NCI-H128 (cell line): ENCODE measurements around the gene CLK2.

Experiments
- DNase-seq: peaks from one replicate; lab custom pipeline; 2025; ENCODE audit not compliant: unreplicated experiment; lab: John Stamatoyannopoulos, UW

The CLK2 gene

GRCh38 chr1:155273343-155274245 lies at the start of gene CLK2:
Gene CLK2 (minus strand): TSS chr1:155273504. CDS start chr1:155270977, 2,527 bp downstream.
- peak; percentile 95 for DNase-seq

- DNase-seq, result no peak
These were observed 49.3 kb upstream of the CLK2 start for GRCh38 chr1:155322571-155322952.

GRCh38 chr1:155321639-155322503 lies 48.6 kb upstream of the CLK2 start:
- DNase-seq, result no peak

DNA sequence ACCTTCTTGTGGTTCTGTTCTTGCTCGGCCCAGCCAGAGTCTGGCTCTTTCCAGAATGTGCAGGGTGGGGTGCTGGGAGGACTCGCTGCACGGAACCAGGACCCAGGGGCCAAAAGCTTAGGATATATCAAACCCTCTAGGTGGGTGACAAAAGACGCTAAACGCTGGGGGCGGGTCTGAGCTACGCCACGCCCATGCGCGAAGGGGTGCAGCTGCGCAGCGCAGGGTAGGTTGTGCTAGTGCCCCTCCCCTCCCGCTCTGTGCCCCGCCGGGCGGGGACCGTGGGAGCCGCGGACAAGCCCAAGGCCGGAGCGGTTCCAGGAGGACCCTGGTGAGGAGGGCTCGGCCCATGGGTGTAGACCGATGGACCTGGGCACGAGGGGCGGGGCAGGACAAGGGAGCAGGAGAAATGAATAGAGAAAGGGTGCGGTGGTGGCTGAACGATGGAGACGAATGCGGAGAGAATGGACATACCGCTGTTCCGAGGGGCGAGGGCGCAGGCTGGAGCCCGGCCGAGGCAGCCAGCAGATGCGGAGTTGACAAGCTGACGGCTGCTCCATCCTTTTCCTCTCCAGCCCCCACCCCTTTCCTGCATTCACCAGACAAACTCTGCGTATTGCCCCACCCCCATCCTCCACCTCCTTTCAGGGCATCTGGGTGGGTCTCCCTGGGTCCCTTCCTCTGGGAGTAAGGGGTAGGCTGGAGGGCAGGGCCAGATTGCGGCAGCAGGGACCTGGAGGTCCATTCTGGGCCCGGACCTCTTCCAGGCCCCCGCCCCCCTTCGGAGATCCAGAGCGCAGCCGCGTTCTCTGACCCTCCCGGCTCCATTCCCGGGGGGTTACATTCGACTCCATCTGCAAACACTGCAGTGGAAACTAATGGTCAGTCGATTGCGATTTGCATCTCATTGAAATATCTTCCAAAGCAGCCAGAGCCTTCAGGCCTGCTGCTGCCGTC lies 47.6 kb upstream of the CLK2 start, which contains the start of gene RUSC1:
TSS of gene RUSC1 (plus strand) at position 234 of the 957 bp plus-strand sequence. CDS start 880 bp downstream, outside the sequence.
- no peak for DNase-seq

DNA sequence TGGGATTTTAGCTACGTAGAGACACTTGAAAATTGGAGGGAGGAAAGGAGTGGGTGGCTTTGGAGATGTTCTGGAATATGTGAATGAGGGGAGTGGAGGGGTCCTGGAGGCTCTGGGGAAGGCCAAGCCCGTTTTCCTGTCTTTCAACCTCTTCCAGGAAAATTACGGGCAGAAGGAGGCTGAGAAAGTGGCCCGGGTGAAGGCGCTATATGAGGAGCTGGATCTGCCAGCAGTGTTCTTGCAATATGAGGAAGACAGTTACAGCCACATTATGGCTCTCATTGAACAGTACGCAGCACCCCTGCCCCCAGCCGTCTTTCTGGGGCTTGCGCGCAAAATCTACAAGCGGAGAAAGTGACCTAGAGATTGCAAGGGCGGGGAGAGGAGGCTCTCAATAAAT lies 46.9 kb upstream of the CLK2 start:
- no peak for DNase-seq

DNA sequence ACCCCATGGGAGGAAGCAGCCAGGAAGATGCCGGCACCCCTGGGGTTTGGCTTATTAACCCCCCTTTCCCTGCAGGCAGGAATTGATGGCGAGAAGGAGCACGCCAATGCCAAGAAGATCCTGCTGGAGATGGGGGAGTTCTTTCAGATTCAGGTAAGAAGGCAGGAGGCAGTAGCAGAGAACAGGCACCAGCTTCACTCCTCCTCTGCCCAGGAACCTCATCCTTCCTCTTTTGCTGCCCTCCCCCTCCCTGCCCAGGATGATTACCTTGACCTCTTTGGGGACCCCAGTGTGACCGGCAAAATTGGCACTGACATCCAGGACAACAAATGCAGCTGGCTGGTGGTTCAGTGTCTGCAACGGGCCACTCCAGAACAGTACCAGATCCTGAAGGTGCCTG lies 46.2 kb upstream of the CLK2 start:
- no peak for DNase-seq

DNA sequence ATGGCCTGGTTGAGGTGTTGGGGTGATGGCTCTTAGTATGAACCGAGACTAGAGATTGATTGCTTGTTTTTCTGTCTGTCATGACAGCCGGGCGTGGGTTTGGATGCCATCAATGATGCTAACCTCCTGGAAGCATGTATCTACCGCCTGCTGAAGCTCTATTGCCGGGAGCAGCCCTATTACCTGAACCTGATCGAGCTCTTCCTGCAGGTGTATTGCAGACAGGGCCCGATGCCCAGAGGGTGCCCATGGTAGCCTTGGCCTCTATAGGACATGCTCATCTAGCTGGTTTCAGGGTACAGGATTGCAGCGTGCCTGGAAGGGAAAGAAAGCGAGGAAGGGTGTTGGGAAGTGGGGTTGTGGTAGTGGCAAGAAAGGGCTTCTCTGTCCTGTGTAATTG lies 44.8 kb upstream of the CLK2 start:
- no peak for DNase-seq

- no peak for DNase-seq
These were observed 43.6 kb upstream of the CLK2 start for GRCh38 chr1:155316922-155317321.

- DNase-seq, result no peak
These were observed 40.0 kb upstream of the CLK2 start for GRCh38 chr1:155313261-155313660.

DNA sequence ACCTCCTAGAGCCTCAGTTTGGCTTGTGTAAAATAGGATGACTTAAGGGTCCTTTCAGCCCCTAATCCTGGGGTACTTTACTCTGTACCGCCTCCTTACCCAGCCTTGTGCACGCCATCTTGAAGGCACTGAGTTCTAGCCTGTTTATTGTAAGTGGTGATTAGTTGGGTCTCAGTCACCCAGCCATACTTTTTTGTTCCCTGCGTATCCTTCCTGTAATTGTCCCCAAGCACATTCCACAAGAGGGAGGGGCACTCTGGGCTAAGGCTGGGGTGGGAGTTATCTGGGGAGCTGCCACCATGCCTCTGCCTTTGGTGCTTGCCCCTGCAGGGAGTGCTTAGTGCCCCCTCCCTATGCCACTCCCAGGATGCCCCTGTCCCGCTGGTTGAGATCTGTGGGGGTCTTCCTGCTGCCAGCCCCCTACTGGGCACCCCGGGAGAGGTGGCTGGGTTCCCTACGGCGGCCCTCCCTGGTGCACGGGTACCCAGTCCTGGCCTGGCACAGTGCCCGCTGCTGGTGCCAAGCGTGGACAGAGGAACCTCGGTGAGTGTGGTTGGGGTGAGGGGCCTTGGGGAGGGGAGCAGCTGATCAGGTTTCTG lies 36.2 kb upstream of the CLK2 start:
- DNase-seq, result no peak

- peak; percentile 99 for DNase-seq
These were observed 35.5 kb upstream of the CLK2 start, which contains the start of gene FDPS for GRCh38 chr1:155308493-155309422. Gene FDPS (plus strand): TSS chr1:155308866. CDS start chr1:155309790, 924 bp downstream.

GRCh38 chr1:155307247-155307740 lies 34.0 kb upstream of the CLK2 start:
- DNase-seq, result no peak

- DNase-seq, result no peak
These were observed 32.6 kb upstream of the CLK2 start for GRCh38 chr1:155305881-155306391.

DNA sequence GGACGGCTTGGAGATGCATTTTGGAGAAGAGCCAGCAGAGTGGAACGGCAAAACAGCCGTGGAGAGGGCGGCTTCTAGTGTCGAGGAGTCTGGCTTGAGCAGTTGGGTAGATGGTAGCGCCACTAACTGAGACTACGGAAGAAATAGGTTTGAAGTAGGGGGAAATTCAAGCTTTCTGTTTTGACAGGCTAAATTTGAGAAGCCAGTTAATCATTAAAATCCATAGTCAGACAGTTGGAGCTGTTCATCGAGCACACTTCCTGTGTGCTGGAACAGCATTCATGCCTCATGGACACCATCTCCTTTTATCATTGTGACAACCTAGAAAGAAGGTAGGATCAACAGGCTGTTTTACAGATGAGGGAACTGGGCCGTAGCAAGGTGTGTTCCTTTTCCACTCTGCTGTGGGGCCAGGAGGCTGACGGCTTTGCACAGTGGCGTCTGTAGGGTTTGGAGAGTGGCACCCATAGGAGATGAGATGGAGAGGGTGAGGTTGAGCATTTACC lies 31.3 kb upstream of the CLK2 start:
- no peak for DNase-seq

DNA sequence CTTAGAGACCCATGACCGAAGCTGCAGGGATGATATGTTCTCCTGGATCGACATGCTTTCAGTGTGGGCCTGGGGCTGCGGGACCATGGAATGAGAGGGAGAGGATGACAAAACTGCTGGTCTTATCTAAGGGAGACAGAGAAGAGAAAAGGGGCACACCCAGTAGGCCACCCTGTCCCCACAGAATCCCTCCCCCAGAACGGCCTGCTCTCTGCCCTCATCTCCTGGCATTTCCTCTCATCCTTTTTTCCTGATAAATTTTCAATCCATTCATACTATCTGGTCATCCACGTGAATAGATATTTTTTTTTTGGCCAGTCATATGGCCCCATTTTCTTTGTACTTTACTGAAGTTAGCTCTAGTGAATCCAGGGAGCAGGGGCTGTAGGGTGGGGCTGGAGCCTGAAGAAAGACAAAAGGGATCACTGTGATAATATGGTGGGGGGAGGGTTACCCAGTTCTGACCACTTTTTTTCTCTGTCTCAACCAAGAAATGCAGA lies 28.1 kb upstream of the CLK2 start, which contains the start of gene PKLR:
TSS of gene PKLR (minus strand) at position 97 of the 500 bp plus-strand sequence. CDS start at position 54, 43 bp downstream.
- DNase-seq, result no peak

- no peak for DNase-seq
These were observed 27.4 kb upstream of the CLK2 start for GRCh38 chr1:155300553-155301329.

- DNase-seq, result no peak
These were observed 26.7 kb upstream of the CLK2 start for GRCh38 chr1:155300024-155300423.
